Stimulated activated CD8-positive, alpha-beta memory T cell treated with anti-CD3 and anti-CD28 coated beads, Interleukin-7, amount 100 ng/mL, for 4 hours (primary cell): ENCODE results near the gene AGAP1.
"Not testable (repeated sequence)": the region's sequence is repeated elsewhere in the genome, so short reads cannot be mapped to it uniquely, and the experiment has no call there.

ENCODE experiments used
- DNase-seq, 2 donors: peaks; one replicate each; pipeline ENCODE4 v3.0.0-alpha.2; 2020; ENCODE audit warnings: low read depth in 2 of 2

AGAP1 gene

GRCh38 chr2:235937526-235937925 is 443.7 kb downstream of the AGAP1 start:
- DNase-seq = no peak

- DNase-seq = no peak
Observed at GRCh38 chr2:235937936-235938335, 444.1 kb downstream of the AGAP1 start.

GRCh38 chr2:235938611-235939010 is 444.8 kb downstream of the AGAP1 start:
- DNase-seq = no peak

- DNase-seq = no peak
Observed at GRCh38 chr2:235939471-235939870, 445.6 kb downstream of the AGAP1 start.

- no peak for DNase-seq
Observed at GRCh38 chr2:235940330-235940729, 446.5 kb downstream of the AGAP1 start.

GRCh38 chr2:235944591-235944990 is 450.7 kb downstream of the AGAP1 start:
- DNase-seq = no peak

- no peak for DNase-seq
Observed at GRCh38 chr2:235945608-235946140, 451.8 kb downstream of the AGAP1 start.

- DNase-seq = no peak
Observed at GRCh38 chr2:235946590-235946989, 452.7 kb downstream of the AGAP1 start.

GRCh38 chr2:235947055-235947454 is 453.2 kb downstream of the AGAP1 start:
- not testable (repeated sequence) for DNase-seq

GRCh38 chr2:235949567-235950472 is 456.0 kb downstream of the AGAP1 start:
- DNase-seq = no peak

GRCh38 chr2:235950473-235950809 is 456.6 kb downstream of the AGAP1 start:
- no peak for DNase-seq

- no peak for DNase-seq
Observed at GRCh38 chr2:235951493-235951892, 457.6 kb downstream of the AGAP1 start.

GRCh38 chr2:235951982-235952381 is 458.1 kb downstream of the AGAP1 start:
- no peak for DNase-seq

- DNase-seq = no peak
Observed at GRCh38 chr2:235952714-235953113, 458.9 kb downstream of the AGAP1 start.

GRCh38 chr2:235954281-235954680 is 460.4 kb downstream of the AGAP1 start:
- no peak for DNase-seq

GRCh38 chr2:235954888-235955480 is 461.1 kb downstream of the AGAP1 start:
- no peak for DNase-seq

GRCh38 chr2:235955664-235956063 is 461.8 kb downstream of the AGAP1 start:
- no peak for DNase-seq

- DNase-seq = no peak
Observed at GRCh38 chr2:235956281-235956970, 462.6 kb downstream of the AGAP1 start.

- no peak for DNase-seq
Observed at GRCh38 chr2:235957251-235957650, 463.4 kb downstream of the AGAP1 start.

- no peak for DNase-seq
Observed at GRCh38 chr2:235958221-235958930, 464.5 kb downstream of the AGAP1 start.

GRCh38 chr2:235958931-235959410 is 465.1 kb downstream of the AGAP1 start:
- DNase-seq = no peak
